CD4-positive, alpha-beta T cell (primary cell): ENCODE measurements around the gene COL5A1. TPM values are rescaled to one million over a fixed set of nuclear protein-coding genes. Genes with fewer than 3 reads are reported as not detected.

ENCODE experiments used
- ATAC-seq: fragments of 200-7000 bp; cut with Tn5 transposase; one replicate; pipeline ENCODE4 v1.10.0; 2022; ENCODE audit warnings: mild to moderate bottlenecking; ENCODE audit not compliant: poor library complexity
- CTCF ChIA-PET: fragments of 350-600 bp; sonication (Branson Sonifier 250); formaldehyde crosslinking; loops from one replicate; lab custom pipeline; 2021; ENCODE audit warnings: antibody characterized with exemption, inconsistent platforms; lab: Charles Lee
- POLR2A ChIA-PET: fragments of 350-600 bp; sonication (Branson Sonifier 250); formaldehyde crosslinking; loops from one replicate; lab custom pipeline; 2021; ENCODE audit warnings: antibody characterized with exemption, inconsistent platforms; lab: Charles Lee
- DNase-seq, 14 experiments: peaks; one replicate each; pipeline ENCODE4 v3.0.0-alpha.2; 2013 to 2020; ENCODE audit warnings: mixed read lengths in 2 of 14
- H3K27ac ChIP-seq, 2 donors: one replicate each; pipeline versions ENCODE4 v1.5.1 to v1.7.0; 2013; ENCODE audit warnings: low read length in 2 of 2, low read depth in 1 of 2, mild to moderate bottlenecking in 1 of 2
- H3K27me3 ChIP-seq, 2 experiments: 1 replicate in 1 of 2; 2 replicates in 1 of 2; pipeline versions ENCODE4 v1.6.1 to v1.7.0; 2013; ENCODE audit warnings: low read length in 2 of 2, control low read depth in 1 of 2, mild to moderate bottlenecking in 1 of 2, moderate library complexity in 1 of 2; ENCODE audit not compliant: insufficient read depth in 2 of 2, control insufficient read depth in 1 of 2
- H3K36me3 ChIP-seq: one replicate; pipeline ENCODE4 v1.6.1; 2013; ENCODE audit warnings: low read length, control low read depth; ENCODE audit not compliant: insufficient read depth
- H3K4me1 ChIP-seq: one replicate; pipeline ENCODE4 v1.6.1; 2013; ENCODE audit warnings: low read length, control low read depth; ENCODE audit not compliant: insufficient read depth
- H3K4me3 ChIP-seq: one replicate; pipeline ENCODE4 v1.5.1; 2013; ENCODE audit warnings: mild to moderate bottlenecking, low read length, moderate library complexity
- H3K9me3 ChIP-seq, 2 experiments: 1 replicate in 1 of 2; 2 replicates in 1 of 2; pipeline versions ENCODE4 v1.6.1 to v1.7.0; 2013; ENCODE audit warnings: low read length in 2 of 2, mild to moderate bottlenecking in 2 of 2, control low read depth in 1 of 2, moderate library complexity in 1 of 2; ENCODE audit not compliant: control insufficient read depth in 1 of 2, insufficient read depth in 1 of 2
- H3K27ac Mint-ChIP-seq: one replicate; pipeline ENCODE4 v1.8.0; 2020; ENCODE audit warnings: mixed read lengths
- H3K27me3 Mint-ChIP-seq: one replicate; pipeline ENCODE4 v1.8.0; 2021; ENCODE audit warnings: mixed read lengths
- H3K36me3 Mint-ChIP-seq: one replicate; pipeline ENCODE4 v1.8.0; 2021; ENCODE audit warnings: low read depth, mixed read lengths
- H3K4me1 Mint-ChIP-seq: one replicate; pipeline ENCODE4 v1.8.0; 2021; ENCODE audit warnings: low read depth, mixed read lengths
- H3K4me3 Mint-ChIP-seq: one replicate; pipeline ENCODE4 v1.8.0; 2020; ENCODE audit warnings: mild to moderate bottlenecking, mixed read lengths
- H3K9me3 Mint-ChIP-seq: one replicate; pipeline ENCODE4 v1.8.0; 2020; ENCODE audit warnings: mixed read lengths
- intact Hi-C, 2 experiments: fragments of 100-400 bp; cut with DNase I in 1 of 2; cut with micrococcal nuclease in 1 of 2; formaldehyde crosslinking; loops; one replicate each; pipeline versions ENCODE4 v1.15.1 to v1.9.0; 2023 to 2025; cut with DNase I, micrococcal nuclease
- total RNA-seq, 174 experiments: library from RNA in 2 of 174; stranded (reverse) in 2 of 174; gene quantifications; one replicate each; pipeline ENCODE4 v1.2.3 and lab custom pipeline; 2021 to 2026
- TF ChIP-seq, protein P1 (sequence below): fragments of 200-600 bp; IDR thresholded peaks from one replicate; pipeline ENCODE4 v1.8.0; 2022; ENCODE audit warnings: antibody characterized with exemption, mild to moderate bottlenecking

The COL5A1 gene
- total RNA-seq, 2 experiments from 2014 or later: 0.41 to 0.50 TPM

DNA sequence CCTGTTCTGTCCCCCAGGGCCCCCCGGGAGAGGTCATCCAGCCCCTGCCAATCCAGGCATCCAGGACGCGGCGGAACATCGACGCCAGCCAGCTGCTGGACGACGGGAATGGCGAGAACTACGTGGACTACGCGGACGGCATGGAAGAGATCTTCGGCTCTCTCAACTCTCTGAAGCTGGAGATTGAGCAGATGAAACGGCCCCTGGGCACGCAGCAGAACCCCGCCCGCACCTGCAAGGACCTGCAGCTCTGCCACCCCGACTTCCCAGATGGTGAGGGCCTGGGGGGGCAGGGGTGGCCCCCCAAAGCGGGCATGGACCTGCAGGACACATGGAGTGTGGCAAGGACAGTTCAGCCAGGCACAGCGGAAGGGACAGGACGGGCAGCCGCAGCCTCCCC lies 183.0 kb downstream of the COL5A1 start:
- POLR2A ChIA-PET: no interaction called here
- no peaks in the 10 kb centered on the region for H3K9me3 Mint-ChIP-seq
- H3K4me1 Mint-ChIP-seq: no peaks in the 10 kb centered on the region
- H3K9me3 ChIP-seq: peaks cover 0 to 7% of the 10 kb centered on the region in 2 experiments
- no peaks in the 10 kb centered on the region for H3K27me3 Mint-ChIP-seq
- H3K4me3 Mint-ChIP-seq: no peak overlapping the region
- no peak overlapping the region for H3K27ac ChIP-seq
- TF ChIP-seq, protein P1, sequence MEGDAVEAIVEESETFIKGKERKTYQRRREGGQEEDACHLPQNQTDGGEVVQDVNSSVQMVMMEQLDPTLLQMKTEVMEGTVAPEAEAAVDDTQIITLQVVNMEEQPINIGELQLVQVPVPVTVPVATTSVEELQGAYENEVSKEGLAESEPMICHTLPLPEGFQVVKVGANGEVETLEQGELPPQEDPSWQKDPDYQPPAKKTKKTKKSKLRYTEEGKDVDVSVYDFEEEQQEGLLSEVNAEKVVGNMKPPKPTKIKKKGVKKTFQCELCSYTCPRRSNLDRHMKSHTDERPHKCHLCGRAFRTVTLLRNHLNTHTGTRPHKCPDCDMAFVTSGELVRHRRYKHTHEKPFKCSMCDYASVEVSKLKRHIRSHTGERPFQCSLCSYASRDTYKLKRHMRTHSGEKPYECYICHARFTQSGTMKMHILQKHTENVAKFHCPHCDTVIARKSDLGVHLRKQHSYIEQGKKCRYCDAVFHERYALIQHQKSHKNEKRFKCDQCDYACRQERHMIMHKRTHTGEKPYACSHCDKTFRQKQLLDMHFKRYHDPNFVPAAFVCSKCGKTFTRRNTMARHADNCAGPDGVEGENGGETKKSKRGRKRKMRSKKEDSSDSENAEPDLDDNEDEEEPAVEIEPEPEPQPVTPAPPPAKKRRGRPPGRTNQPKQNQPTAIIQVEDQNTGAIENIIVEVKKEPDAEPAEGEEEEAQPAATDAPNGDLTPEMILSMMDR: no peak
- H3K4me3 ChIP-seq: no peak overlapping the region
- no peaks in the 10 kb centered on the region for H3K36me3 ChIP-seq
- H3K27ac Mint-ChIP-seq: no peak overlapping the region
- intact Hi-C loops: no loop called here
- CTCF ChIA-PET: no interaction called here
- no peaks in the 10 kb centered on the region for H3K4me1 ChIP-seq
- no peaks in the 10 kb centered on the region for H3K27me3 ChIP-seq
- ATAC-seq (no peak), DNase-seq (no peak)
- H3K36me3 Mint-ChIP-seq: no peaks in the 10 kb centered on the region

DNA sequence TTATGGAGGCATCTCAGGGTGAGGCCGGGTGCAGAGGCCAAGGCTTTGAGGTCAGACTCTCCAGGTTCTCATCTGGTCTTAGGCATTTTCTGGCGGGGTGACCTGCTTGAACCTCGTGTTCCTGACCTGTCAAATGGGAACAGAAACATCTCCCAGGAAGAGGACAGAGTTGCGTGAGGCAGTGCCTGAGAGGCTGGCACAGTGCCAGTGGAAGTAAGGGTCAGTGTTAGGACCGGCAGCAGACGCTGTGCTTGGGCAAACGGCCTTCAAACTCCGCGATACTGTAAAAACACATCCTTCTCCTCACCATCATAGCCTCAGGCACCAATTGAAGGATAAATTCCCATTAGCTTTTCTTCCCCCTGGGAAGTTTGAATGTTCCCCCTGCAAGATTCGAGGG lies 183.4 kb downstream of the COL5A1 start:
- H3K4me3 ChIP-seq: no peak overlapping the region
- H3K36me3 Mint-ChIP-seq: no peaks in the 10 kb centered on the region
- ChIA-PET CTCF (no interaction called here), POLR2A (no interaction called here)
- H3K9me3 Mint-ChIP-seq: no peaks in the 10 kb centered on the region
- TF ChIP-seq, protein P1: no peak
- H3K27me3 Mint-ChIP-seq: no peaks in the 10 kb centered on the region
- DNase-seq (no peak), ATAC-seq (no peak)
- intact Hi-C loops: no loop called here
- no peaks in the 10 kb centered on the region for H3K27me3 ChIP-seq
- H3K27ac ChIP-seq: no peak overlapping the region
- no peaks in the 10 kb centered on the region for H3K4me1 ChIP-seq
- no peaks in the 10 kb centered on the region for H3K36me3 ChIP-seq
- no peaks in the 10 kb centered on the region for H3K4me1 Mint-ChIP-seq
- no peak overlapping the region for H3K27ac Mint-ChIP-seq
- H3K4me3 Mint-ChIP-seq: no peak overlapping the region
- H3K9me3 ChIP-seq: peaks cover 0 to 3% of the 10 kb centered on the region in 2 experiments

DNA sequence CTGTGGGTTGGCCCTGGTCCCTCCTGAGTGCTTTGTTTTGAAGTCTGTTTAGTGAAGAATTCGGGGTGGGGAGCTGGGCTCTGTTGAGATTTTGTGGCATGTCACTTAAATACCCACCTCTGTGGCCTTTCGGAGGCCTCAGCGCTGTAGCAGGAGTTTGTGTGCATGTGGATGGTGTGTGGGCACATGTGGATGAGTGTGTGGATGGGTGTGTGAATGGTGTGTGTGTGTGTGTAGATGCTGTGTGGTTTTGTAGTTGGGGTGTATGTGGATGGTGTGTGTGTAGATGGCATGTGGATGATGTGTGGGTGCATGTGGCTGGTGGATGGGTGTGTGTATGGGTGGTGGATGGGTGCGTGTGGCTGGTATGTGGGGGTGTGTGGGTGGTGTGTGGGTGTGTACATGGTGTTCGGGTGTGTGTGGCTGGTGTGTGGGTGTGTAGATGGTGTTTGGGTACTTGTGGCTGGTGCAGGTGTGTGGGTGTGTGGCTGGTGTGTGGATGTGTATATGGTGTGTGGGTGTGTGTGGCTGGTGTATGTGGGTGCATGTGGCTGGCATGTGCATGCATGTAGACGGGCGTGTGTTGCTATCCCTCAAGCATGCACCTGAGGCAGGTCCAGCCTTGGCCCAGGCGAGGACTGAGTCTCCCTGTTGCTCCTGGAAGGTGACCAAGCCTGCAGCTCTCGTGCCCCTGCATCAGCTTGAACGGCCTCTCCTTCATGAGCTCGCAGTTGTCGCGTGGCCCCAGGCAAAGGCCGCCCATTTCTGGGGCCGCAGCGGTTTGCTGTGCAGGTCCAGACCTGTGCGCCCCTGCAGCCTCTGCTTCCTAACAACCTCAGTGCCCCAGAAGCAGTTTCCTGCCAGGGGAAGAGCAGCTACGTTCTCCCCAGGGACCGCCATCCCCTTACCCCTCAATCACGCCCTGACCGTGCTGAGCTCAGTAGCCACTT lies 185.0 kb downstream of the COL5A1 start:
- POLR2A ChIA-PET: no interaction called here
- intact Hi-C loops: no loop called here
- Histone ChIP-seq H3K27ac (no peak overlapping the region), H3K4me1 (no peaks in the 10 kb centered on the region), H3K4me3 (no peak overlapping the region), H3K9me3 (no peaks in the 10 kb centered on the region), H3K36me3 (no peaks in the 10 kb centered on the region), H3K27me3 (no peaks in the 10 kb centered on the region)
- Mint-ChIP-seq H3K36me3 (no peaks in the 10 kb centered on the region), H3K27me3 (no peaks in the 10 kb centered on the region), H3K4me3 (no peak overlapping the region), H3K9me3 (no peaks in the 10 kb centered on the region), H3K27ac (no peak overlapping the region), H3K4me1 (no peaks in the 10 kb centered on the region)
- DNase-seq (no peak), ATAC-seq (no peak)
- CTCF ChIA-PET: no interaction called here
- TF ChIP-seq, protein P1: no peak
